ENCODE measurements around the gene CARD8.

DNA sequence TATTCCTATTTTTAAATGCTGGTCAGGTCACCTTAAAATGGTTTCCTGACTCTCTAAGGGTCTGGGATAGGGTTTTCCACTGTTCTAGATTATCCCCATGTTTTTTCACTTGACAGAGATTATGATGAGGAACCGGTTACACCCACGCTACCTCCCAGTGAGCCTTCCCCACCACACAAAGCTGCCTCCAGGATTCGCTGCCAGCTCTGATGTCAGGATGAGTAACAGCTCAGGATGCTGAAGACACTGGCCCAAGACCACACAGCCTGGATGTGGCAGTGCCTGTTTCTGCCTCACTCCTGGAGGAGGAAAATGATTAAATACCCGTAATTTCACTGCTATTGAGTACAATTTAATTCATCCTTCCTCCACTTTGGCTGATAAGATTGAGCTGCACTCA, 37.1 kb upstream of the CARD8 start:
- TF ChIP-seq, protein P1, sequence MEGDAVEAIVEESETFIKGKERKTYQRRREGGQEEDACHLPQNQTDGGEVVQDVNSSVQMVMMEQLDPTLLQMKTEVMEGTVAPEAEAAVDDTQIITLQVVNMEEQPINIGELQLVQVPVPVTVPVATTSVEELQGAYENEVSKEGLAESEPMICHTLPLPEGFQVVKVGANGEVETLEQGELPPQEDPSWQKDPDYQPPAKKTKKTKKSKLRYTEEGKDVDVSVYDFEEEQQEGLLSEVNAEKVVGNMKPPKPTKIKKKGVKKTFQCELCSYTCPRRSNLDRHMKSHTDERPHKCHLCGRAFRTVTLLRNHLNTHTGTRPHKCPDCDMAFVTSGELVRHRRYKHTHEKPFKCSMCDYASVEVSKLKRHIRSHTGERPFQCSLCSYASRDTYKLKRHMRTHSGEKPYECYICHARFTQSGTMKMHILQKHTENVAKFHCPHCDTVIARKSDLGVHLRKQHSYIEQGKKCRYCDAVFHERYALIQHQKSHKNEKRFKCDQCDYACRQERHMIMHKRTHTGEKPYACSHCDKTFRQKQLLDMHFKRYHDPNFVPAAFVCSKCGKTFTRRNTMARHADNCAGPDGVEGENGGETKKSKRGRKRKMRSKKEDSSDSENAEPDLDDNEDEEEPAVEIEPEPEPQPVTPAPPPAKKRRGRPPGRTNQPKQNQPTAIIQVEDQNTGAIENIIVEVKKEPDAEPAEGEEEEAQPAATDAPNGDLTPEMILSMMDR (IDR thresholded peaks at IDR 0.05; ENCODE audit: control extremely low read depth in 1 of 3, insufficient read depth in 1 of 3, low read depth in 1 of 3, low read length in 3 of 3) = no peak
- TF ChIP-seq SP1 (IDR thresholded peaks at IDR 0.05; ENCODE audit: low read depth, low read length) (no peak), RAD21 (IDR thresholded peaks at IDR 0.05 in 1 of 2, conservative IDR thresholded peaks at IDR 0.05 in 1 of 2; ENCODE audit: low read depth in 2 of 2, low read length in 2 of 2) (no peak), HDAC6 (IDR thresholded peaks at IDR 0.05; ENCODE audit: low read depth, low read length) (no peak), EP300 (IDR thresholded peaks at IDR 0.05; ENCODE audit: borderline replicate concordance in 1 of 2, low read depth in 2 of 2, low read length in 2 of 2) (no peak), CEBPB (IDR thresholded peaks at IDR 0.05; ENCODE audit: low read depth, low read length) (no peak), POLR2AphosphoS5 (IDR thresholded peaks at IDR 0.05; ENCODE audit: low read depth, low read length) (no peak), BCL11A (IDR thresholded peaks at IDR 0.05; ENCODE audit: low read depth in 2 of 2, low read length in 2 of 2) (no peak)
- TF ChIP-seq, protein P2, sequence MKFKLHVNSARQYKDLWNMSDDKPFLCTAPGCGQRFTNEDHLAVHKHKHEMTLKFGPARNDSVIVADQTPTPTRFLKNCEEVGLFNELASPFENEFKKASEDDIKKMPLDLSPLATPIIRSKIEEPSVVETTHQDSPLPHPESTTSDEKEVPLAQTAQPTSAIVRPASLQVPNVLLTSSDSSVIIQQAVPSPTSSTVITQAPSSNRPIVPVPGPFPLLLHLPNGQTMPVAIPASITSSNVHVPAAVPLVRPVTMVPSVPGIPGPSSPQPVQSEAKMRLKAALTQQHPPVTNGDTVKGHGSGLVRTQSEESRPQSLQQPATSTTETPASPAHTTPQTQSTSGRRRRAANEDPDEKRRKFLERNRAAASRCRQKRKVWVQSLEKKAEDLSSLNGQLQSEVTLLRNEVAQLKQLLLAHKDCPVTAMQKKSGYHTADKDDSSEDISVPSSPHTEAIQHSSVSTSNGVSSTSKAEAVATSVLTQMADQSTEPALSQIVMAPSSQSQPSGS (IDR thresholded peaks at IDR 0.05; ENCODE audit: low read length) = no peak
- TF ChIP-seq, protein P3, sequence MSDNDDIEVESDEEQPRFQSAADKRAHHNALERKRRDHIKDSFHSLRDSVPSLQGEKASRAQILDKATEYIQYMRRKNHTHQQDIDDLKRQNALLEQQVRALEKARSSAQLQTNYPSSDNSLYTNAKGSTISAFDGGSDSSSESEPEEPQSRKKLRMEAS (IDR thresholded peaks at IDR 0.05) = no peak

Data from H1 (cell line).